Naive thymus-derived CD4-positive, alpha-beta T cell (primary cell): ENCODE results near the gene LYRM4. TPM values are rescaled to one million over a fixed set of nuclear protein-coding genes. Genes with fewer than 3 reads are reported as not detected.
"Not testable (repeated sequence)": the region's sequence is repeated elsewhere in the genome, so short reads cannot be mapped to it uniquely, and the experiment has no call there.

Experiments
- ATAC-seq: fragments of 150-1000 bp; cut with Tn5 transposase; 2 replicates; pipeline ENCODE4 v1.10.0; 2021; ENCODE audit warnings: mild to moderate bottlenecking, moderate library complexity
- CTCF ChIA-PET: fragments of 350-600 bp; sonication (Branson Sonifier 250); formaldehyde crosslinking; loops from one replicate; lab custom pipeline; 2021; ENCODE audit warnings: antibody characterized with exemption; lab: Charles Lee
- POLR2A ChIA-PET: fragments of 350-600 bp; sonication (Branson Sonifier 250); formaldehyde crosslinking; loops from one replicate; lab custom pipeline; 2021; ENCODE audit warnings: antibody characterized with exemption, inconsistent platforms; lab: Charles Lee
- DNase-seq, 9 donors: peaks; one replicate each; pipeline versions ENCODE4 v3.0.0 to v3.0.0-alpha.2; 2020 to 2022; ENCODE audit warnings: mixed read lengths in 1 of 9
- H3K27ac ChIP-seq: one replicate; pipeline ENCODE4 v1.7.0; 2013; ENCODE audit warnings: mild to moderate bottlenecking, low read depth, low read length, moderate library complexity
- H3K27me3 ChIP-seq, 2 donors: one replicate each; pipeline ENCODE4 v1.7.0; 2013; ENCODE audit warnings: low read length in 2 of 2, mild to moderate bottlenecking in 2 of 2, moderate library complexity in 2 of 2; ENCODE audit not compliant: control insufficient read depth in 2 of 2, insufficient read depth in 2 of 2
- H3K36me3 ChIP-seq, 3 experiments: 1 replicate in 2 of 3; 2 replicates in 1 of 3; pipeline ENCODE4 v1.7.0; 2013; ENCODE audit warnings: low read length in 3 of 3, mild to moderate bottlenecking in 3 of 3, moderate library complexity in 1 of 3; ENCODE audit not compliant: insufficient read depth in 3 of 3, control insufficient read depth in 2 of 3
- H3K4me1 ChIP-seq, 2 donors: one replicate each; pipeline ENCODE4 v1.7.0; 2013; ENCODE audit warnings: low read length in 2 of 2, mild to moderate bottlenecking in 2 of 2, moderate library complexity in 1 of 2; ENCODE audit not compliant: control insufficient read depth in 2 of 2, insufficient read depth in 2 of 2
- H3K4me3 ChIP-seq: 2 replicates; pipeline ENCODE4 v1.7.0; 2013; ENCODE audit warnings: mild to moderate bottlenecking, low read length
- H3K9me3 ChIP-seq, 3 experiments: 1 replicate in 2 of 3; 2 replicates in 1 of 3; pipeline ENCODE4 v1.7.0; 2013; ENCODE audit warnings: low read length in 3 of 3; ENCODE audit not compliant: control insufficient read depth in 2 of 3
- H3K27ac Mint-ChIP-seq, 9 donors: one replicate each; pipeline ENCODE4 v1.8.0; 2020 to 2022; ENCODE audit warnings: mixed read lengths in 9 of 9, mild to moderate bottlenecking in 8 of 9, moderate library complexity in 5 of 9, inconsistent platforms in 2 of 9
- H3K27me3 Mint-ChIP-seq, 5 donors: one replicate each; pipeline ENCODE4 v1.8.0; 2021 to 2022; ENCODE audit warnings: mixed read lengths in 5 of 5, mild to moderate bottlenecking in 1 of 5
- H3K36me3 Mint-ChIP-seq, 5 donors: one replicate each; pipeline ENCODE4 v1.8.0; 2020 to 2022; ENCODE audit warnings: mixed read lengths in 5 of 5, mild to moderate bottlenecking in 3 of 5, inconsistent platforms in 1 of 5
- H3K4me1 Mint-ChIP-seq, 7 donors: one replicate each; pipeline ENCODE4 v1.8.0; 2020 to 2022; ENCODE audit warnings: mixed read lengths in 7 of 7, mild to moderate bottlenecking in 3 of 7, inconsistent platforms in 1 of 7
- H3K4me3 Mint-ChIP-seq, 10 donors: one replicate each; pipeline ENCODE4 v1.8.0; 2020 to 2022; ENCODE audit warnings: mild to moderate bottlenecking in 10 of 10, mixed read lengths in 10 of 10, moderate library complexity in 6 of 10, inconsistent platforms in 2 of 10
- H3K9me3 Mint-ChIP-seq, 11 donors: one replicate each; pipeline ENCODE4 v1.8.0; 2020 to 2022; ENCODE audit warnings: mixed read lengths in 11 of 11, mild to moderate bottlenecking in 4 of 11, inconsistent platforms in 1 of 11, moderate library complexity in 1 of 11
- intact Hi-C, 2 donors: fragments of 100-400 bp; cut with micrococcal nuclease; formaldehyde crosslinking; loops; one replicate each; pipeline ENCODE4 v1.15.1; 2023
- polyA plus RNA-seq, 2 donors: library from polyadenylated mRNA; unstranded; fragments of 300-500 nt; fragmentation: Illumina TruSeq; gene quantifications; one replicate each; pipeline ENCODE4 v1.2.3, GENCODE V29; 2021
- total RNA-seq, 6 experiments: library from RNA in 5 of 6; stranded (reverse) in 5 of 6; gene quantifications; 1 replicate in 5 of 6; 2 replicates in 1 of 6; pipeline ENCODE4 v1.2.3 and lab custom pipeline; 2021 to 2026

The LYRM4 gene
- total and polyA plus RNA-seq, 7 experiments from 2014 or later, result 15.1 to 61.6 (median 24.4) TPM

GRCh38 chr6:5066456-5067093 is 194.2 kb downstream of the LYRM4 start:
- Histone ChIP-seq H3K36me3 (no peaks in the 10 kb centered on the region), H3K27ac (no peak overlapping the region), H3K9me3 (peaks cover 0 to 6% (median 0%) of the 10 kb centered on the region in 3 experiments), H3K27me3 (no peaks in the 10 kb centered on the region), H3K4me1 (no peaks in the 10 kb centered on the region), H3K4me3 (no peak overlapping the region)
- CTCF ChIA-PET, result no interaction called here
- no peak overlapping the region for H3K4me3 Mint-ChIP-seq
- H3K27ac Mint-ChIP-seq, result no peak overlapping the region
- no peaks in the 10 kb centered on the region for H3K4me1 Mint-ChIP-seq
- no peak for DNase-seq
- peaks cover 0 to 4% (median 0%) of the 10 kb centered on the region in 5 donors for H3K36me3 Mint-ChIP-seq
- POLR2A ChIA-PET, result no interaction called here
- peaks cover 0 to 4% (median 0%) of the 10 kb centered on the region in 5 donors for H3K27me3 Mint-ChIP-seq
- ATAC-seq, result no peak
- intact Hi-C loops, result no loop called here
- peaks cover 0 to 14% (median 1%) of the 10 kb centered on the region in 11 donors for H3K9me3 Mint-ChIP-seq

GRCh38 chr6:5063617-5064016 is 197.1 kb downstream of the LYRM4 start:
- H3K27ac ChIP-seq, result no peak overlapping the region
- Mint-ChIP-seq H3K9me3 (peaks cover 0 to 14% (median 1%) of the 10 kb centered on the region in 11 donors), H3K4me1 (peaks cover 0 to 1% (median 0%) of the 10 kb centered on the region in 7 donors), H3K4me3 (no peak overlapping the region), H3K36me3 (peaks cover 0 to 4% (median 0%) of the 10 kb centered on the region in 5 donors), H3K27me3 (peaks cover 0 to 4% (median 0%) of the 10 kb centered on the region in 5 donors), H3K27ac (no peak overlapping the region)
- DNase-seq (no peak), ATAC-seq (no peak)
- no peaks in the 10 kb centered on the region for H3K36me3 ChIP-seq
- no peaks in the 10 kb centered on the region for H3K4me1 ChIP-seq
- no peaks in the 10 kb centered on the region for H3K27me3 ChIP-seq
- POLR2A ChIA-PET, result no interaction called here
- CTCF ChIA-PET, result no interaction called here
- H3K9me3 ChIP-seq, result peaks cover 0 to 6% (median 0%) of the 10 kb centered on the region in 3 experiments
- intact Hi-C loops, result no loop called here
- H3K4me3 ChIP-seq, result no peak overlapping the region

- Mint-ChIP-seq H3K27ac (no peak overlapping the region), H3K36me3 (no peaks in the 10 kb centered on the region), H3K9me3 (peaks cover 0 to 3% (median 0%) of the 10 kb centered on the region in 11 donors), H3K27me3 (peaks cover 0 to 4% (median 0%) of the 10 kb centered on the region in 5 donors), H3K4me1 (peaks cover 0 to 1% (median 0%) of the 10 kb centered on the region in 7 donors), H3K4me3 (no peak overlapping the region)
- H3K27ac ChIP-seq, result no peak overlapping the region
- DNase-seq, result no peak
- no peak overlapping the region for H3K4me3 ChIP-seq
- CTCF ChIA-PET, result no interaction called here
- H3K4me1 ChIP-seq, result no peaks in the 10 kb centered on the region
- POLR2A ChIA-PET, result no interaction called here
- H3K27me3 ChIP-seq, result no peaks in the 10 kb centered on the region
- intact Hi-C loops, result no loop called here
- no peaks in the 10 kb centered on the region for H3K36me3 ChIP-seq
- ATAC-seq, result no peak
- no peaks in the 10 kb centered on the region for H3K9me3 ChIP-seq
These were observed 199.6 kb downstream of the LYRM4 start for GRCh38 chr6:5061152-5061551.

- H3K4me3 ChIP-seq, H3K27me3 Mint-ChIP-seq, H3K36me3 Mint-ChIP-seq, H3K4me1 ChIP-seq, H3K4me1 Mint-ChIP-seq, intact Hi-C loops, H3K9me3 ChIP-seq, POLR2A ChIA-PET, H3K27me3 ChIP-seq, CTCF ChIA-PET, H3K9me3 Mint-ChIP-seq, H3K27ac Mint-ChIP-seq, DNase-seq, H3K27ac ChIP-seq, H3K4me3 Mint-ChIP-seq, ATAC-seq, H3K36me3 ChIP-seq: not testable (repeated sequence)
These were observed 200.3 kb downstream of the LYRM4 start for GRCh38 chr6:5060439-5060838.

- H3K27me3 Mint-ChIP-seq, result peaks cover 0 to 5% (median 0%) of the 10 kb centered on the region in 5 donors
- no peaks in the 10 kb centered on the region for H3K27me3 ChIP-seq
- intact Hi-C loops, result no loop called here
- H3K4me3 ChIP-seq, result no peak overlapping the region
- ATAC-seq, result no peak
- peaks cover 0 to 1% (median 0%) of the 10 kb centered on the region in 7 donors for H3K4me1 Mint-ChIP-seq
- H3K9me3 Mint-ChIP-seq, result peaks cover 0 to 2% (median 0%) of the 10 kb centered on the region in 11 donors
- POLR2A ChIA-PET, result no interaction called here
- no peak overlapping the region for H3K4me3 Mint-ChIP-seq
- H3K36me3 Mint-ChIP-seq, result no peaks in the 10 kb centered on the region
- no peaks in the 10 kb centered on the region for H3K4me1 ChIP-seq
- DNase-seq, result no peak
- H3K9me3 ChIP-seq, result no peaks in the 10 kb centered on the region
- H3K27ac ChIP-seq, result no peak overlapping the region
- CTCF ChIA-PET, result interaction anchor here (0.6 kb wide), 1 partner anchor 1665 kb away, joined by 3 read pairs; no protein-coding TSS in a partner anchor
- H3K27ac Mint-ChIP-seq, result no peak overlapping the region
- no peaks in the 10 kb centered on the region for H3K36me3 ChIP-seq
These were observed 201.5 kb downstream of the LYRM4 start for GRCh38 chr6:5059036-5059896.
